ENCODE results near the gene NUP214.
"Not testable (repeated sequence)": the region's sequence is repeated elsewhere in the genome, so short reads cannot be mapped to it uniquely, and the experiment has no call there.

NUP214 gene

DNA sequence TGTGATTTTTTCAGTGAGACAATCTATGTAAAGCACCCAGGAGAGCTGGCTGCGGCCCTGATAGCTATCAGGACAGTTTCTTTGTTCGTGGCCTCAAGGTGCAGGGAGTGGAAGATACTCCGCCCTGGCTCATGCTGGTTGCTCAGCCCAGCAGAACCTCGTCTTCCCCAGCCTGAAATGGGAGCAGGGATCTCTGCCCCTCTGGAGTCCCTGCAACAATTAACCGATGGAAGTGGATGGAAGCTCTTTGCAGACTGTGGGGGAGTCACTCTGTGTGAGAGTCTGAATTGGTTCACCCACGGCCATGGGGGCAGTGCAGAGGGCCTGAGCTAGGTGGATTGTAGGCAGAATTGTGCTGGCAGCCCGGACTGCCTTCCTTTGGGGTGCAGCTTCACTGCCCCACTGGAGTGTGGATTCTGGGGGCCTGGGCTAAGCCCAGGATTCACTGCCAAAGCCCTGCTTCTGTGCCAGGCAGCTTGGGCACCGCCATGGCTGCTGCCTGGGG, 26.2 kb upstream of the NUP214 start:
- Histone ChIP-seq H3K36me3 (no peaks in the 10 kb centered on the region), H3K4me3 (no peak overlapping the region), H3K27me3 (peaks cover 0 to 14% of the 10 kb centered on the region in 2 donors), H3K4me1 (peaks cover 0 to 72% (median 51%) of the 10 kb centered on the region in 4 donors), H3K9me3 (no peaks in the 10 kb centered on the region), H3K27ac (peak overlapping the region; percentile 81 to 83)
- TF ChIP-seq, protein P1, sequence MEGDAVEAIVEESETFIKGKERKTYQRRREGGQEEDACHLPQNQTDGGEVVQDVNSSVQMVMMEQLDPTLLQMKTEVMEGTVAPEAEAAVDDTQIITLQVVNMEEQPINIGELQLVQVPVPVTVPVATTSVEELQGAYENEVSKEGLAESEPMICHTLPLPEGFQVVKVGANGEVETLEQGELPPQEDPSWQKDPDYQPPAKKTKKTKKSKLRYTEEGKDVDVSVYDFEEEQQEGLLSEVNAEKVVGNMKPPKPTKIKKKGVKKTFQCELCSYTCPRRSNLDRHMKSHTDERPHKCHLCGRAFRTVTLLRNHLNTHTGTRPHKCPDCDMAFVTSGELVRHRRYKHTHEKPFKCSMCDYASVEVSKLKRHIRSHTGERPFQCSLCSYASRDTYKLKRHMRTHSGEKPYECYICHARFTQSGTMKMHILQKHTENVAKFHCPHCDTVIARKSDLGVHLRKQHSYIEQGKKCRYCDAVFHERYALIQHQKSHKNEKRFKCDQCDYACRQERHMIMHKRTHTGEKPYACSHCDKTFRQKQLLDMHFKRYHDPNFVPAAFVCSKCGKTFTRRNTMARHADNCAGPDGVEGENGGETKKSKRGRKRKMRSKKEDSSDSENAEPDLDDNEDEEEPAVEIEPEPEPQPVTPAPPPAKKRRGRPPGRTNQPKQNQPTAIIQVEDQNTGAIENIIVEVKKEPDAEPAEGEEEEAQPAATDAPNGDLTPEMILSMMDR (IDR thresholded peaks at IDR 0.05): no peak
- intact Hi-C loops (cut with DNase I; ENCODE audit: low total_unique reads): no loop called here
- DNase-seq: no peak

DNA sequence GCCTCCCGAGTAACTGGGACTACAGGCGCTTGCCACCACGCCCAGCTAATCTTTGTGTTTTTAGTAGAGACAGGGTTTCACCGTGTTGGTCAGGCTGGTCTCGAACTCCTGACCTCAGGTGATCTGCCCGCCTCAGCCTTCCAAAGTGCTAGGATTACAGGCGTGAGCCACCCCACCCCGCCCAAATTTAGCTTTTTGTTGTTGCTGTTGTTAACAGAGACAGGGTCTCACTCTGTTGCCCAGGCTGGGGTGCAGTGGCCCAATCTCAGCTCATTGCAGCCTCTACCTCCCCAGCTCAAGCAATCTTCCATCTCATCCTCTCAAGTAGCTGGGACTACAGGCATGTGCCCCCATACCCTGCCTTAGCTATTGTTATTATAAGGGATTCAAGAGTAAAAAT, 25.5 kb upstream of the NUP214 start:
- intact Hi-C loops (cut with DNase I; ENCODE audit: low total_unique reads); H3K36me3 ChIP-seq; H3K27me3 ChIP-seq; H3K9me3 ChIP-seq; DNase-seq: not testable (repeated sequence)
- Histone ChIP-seq H3K4me1 (peaks cover 0 to 72% (median 51%) of the 10 kb centered on the region in 4 donors), H3K4me3 (peak overlapping the region; percentile 9 to 37), H3K27ac (peak overlapping the region; percentile 81 to 83)

DNA sequence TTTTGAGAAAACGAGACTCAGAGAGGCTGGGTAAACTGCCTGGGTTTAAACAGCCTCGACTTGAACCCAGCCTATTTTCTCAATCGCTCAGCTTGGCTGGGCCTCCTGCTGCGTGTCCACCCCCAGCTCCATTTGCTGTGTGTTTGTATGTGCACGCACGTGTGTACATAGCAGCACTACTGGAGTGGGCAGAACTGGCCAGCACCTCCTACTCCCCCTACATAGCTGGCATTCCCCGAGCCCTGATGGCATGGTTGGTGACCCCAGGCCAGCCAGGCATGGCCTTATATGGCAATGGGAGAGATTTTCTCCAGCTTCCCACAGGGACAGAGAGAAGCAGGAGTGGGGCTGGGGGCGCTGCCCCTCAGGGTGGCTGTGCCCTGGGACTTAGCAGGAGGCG, 24.9 kb upstream of the NUP214 start:
- Histone ChIP-seq H3K27me3 (peaks cover 0 to 3% of the 10 kb centered on the region in 2 donors), H3K4me1 (peaks cover 0 to 72% (median 51%) of the 10 kb centered on the region in 4 donors), H3K36me3 (peaks cover 0 to 5% (median 0%) of the 10 kb centered on the region in 3 donors), H3K9me3 (no peaks in the 10 kb centered on the region), H3K27ac (peak overlapping the region; percentile 81 to 83), H3K4me3 (peak overlapping the region; percentile 9 to 37)
- intact Hi-C loops (cut with DNase I; ENCODE audit: low total_unique reads): no loop called here
- TF ChIP-seq, protein P1 (IDR thresholded peaks at IDR 0.05): no peak
- peak in 1 of 2 donors; percentile 75 for DNase-seq

DNA sequence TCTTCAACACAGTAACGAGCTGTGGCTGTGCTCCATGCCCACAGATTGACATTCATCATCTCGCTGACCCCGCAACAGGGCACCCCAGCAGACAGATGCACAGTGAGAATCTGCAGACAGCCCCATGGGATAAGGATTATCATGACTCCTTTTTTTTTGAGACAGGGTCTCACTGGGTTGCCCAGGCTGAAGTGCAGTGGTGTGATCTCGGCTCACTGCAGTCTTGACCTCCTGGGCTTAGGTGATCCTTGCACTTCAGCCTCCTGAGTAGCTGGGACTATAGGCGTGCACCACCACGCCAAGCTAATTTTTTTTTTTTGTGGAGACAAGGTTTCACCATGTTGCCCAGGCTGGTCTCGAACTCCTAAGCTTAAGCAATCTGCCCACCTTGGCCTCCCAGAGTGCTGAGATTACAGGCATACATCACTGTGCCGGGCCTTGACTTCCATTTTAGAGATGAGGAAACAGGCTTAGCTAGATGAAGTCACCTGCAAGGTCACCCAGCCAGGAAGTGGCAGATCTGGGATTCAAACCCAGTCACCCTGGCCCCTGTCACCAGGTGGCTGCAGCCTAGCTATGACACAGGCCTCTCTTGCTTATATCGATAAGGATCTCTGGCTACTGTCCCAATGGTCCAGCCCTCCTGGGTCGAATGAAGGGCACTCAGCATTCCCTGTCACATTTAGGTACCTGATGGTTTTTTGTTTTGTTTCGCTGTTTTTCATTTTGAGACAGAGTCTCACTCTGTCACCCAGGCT, 24.0 kb upstream of the NUP214 start:
- DNase-seq: no peak
- Histone ChIP-seq H3K4me1 (peaks cover 0 to 65% (median 47%) of the 10 kb centered on the region in 4 donors), H3K27ac (peak overlapping the region; percentile 81 to 83), H3K4me3 (no peak overlapping the region), H3K9me3 (no peaks in the 10 kb centered on the region), H3K36me3 (peaks cover 0 to 12% (median 5%) of the 10 kb centered on the region in 3 donors), H3K27me3 (no peaks in the 10 kb centered on the region)
- intact Hi-C loops (cut with DNase I; ENCODE audit: low total_unique reads): no loop called here
- TF ChIP-seq, protein P1 (IDR thresholded peaks at IDR 0.05): no peak

DNA sequence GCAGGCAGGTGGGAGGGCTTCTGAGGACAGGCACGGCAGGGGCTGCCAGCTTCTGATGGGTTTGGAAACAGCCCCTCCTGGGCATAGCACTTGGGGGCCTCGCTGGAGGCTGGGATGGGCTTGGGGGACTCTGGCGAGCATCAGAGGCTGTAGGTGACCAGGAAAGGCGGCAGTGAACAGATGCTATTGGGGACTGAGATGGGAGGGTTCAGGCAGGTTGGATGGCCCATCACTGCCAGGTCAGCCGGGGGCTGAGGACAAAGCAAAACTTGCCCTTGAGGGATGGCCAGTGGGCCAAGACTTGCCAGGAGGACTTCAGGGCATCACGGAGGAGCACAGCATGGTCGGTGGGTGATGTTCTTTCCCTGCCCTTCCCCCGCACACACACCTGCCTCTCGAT, 22.4 kb upstream of the NUP214 start:
- Histone ChIP-seq H3K27ac (peak overlapping the region; percentile 81 to 83), H3K4me1 (peaks cover 0 to 49% (median 34%) of the 10 kb centered on the region in 4 donors), H3K27me3 (no peaks in the 10 kb centered on the region), H3K4me3 (peak overlapping the region in 1 of 2 donors; percentile 13), H3K9me3 (no peaks in the 10 kb centered on the region), H3K36me3 (peaks cover 0 to 12% (median 10%) of the 10 kb centered on the region in 3 donors)
- TF ChIP-seq, protein P1 (IDR thresholded peaks at IDR 0.05): no peak
- intact Hi-C loops (cut with DNase I; ENCODE audit: low total_unique reads): no loop called here
- no peak for DNase-seq

DNA sequence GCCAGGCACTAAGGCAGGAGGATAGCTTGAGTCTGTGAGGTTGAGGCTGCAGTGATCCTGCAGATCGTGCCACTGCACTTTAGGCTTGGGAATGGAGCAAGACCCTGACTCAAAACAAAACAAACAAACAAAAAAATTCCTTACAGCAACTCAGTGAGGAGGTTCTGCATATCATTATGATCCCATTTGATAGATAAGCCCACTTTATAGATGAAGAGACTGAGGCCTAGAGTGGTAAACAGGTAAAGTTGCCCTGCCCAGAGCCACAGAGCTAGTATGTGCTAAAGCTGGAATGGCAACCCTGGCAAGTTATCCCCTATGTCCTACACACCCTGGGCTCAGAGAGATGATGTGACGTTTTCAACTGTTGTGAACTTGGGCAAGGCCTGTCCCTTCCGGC, 21.9 kb upstream of the NUP214 start:
- no peaks in the 10 kb centered on the region for H3K27me3 ChIP-seq
- TF ChIP-seq, protein P1 (IDR thresholded peaks at IDR 0.05): no peak
- no peak for DNase-seq
- peaks cover 0 to 12% (median 10%) of the 10 kb centered on the region in 3 donors for H3K36me3 ChIP-seq
- H3K27ac ChIP-seq: peak overlapping the region in 1 of 2 donors; percentile 83
- no peak overlapping the region for H3K4me3 ChIP-seq
- no peaks in the 10 kb centered on the region for H3K9me3 ChIP-seq
- intact Hi-C loops (cut with DNase I; ENCODE audit: low total_unique reads): no loop called here
- H3K4me1 ChIP-seq: peaks cover 0 to 44% (median 29%) of the 10 kb centered on the region in 4 donors
